ENCODE measurements around the gene INHBE. TPM values are rescaled to one million over a fixed set of nuclear protein-coding genes. Genes with fewer than 3 reads are reported as not detected.
"Not testable (repeated sequence)": the region's sequence is repeated elsewhere in the genome, so short reads cannot be mapped to it uniquely, and the experiment has no call there.

INHBE gene
- total RNA-seq, 1 experiment from 2014 or later: 13.9 TPM

GRCh38 chr12:57419495-57419894, 35.6 kb upstream of the INHBE start:
- peaks cover 11% of the 10 kb centered on the region for H3K36me3 Mint-ChIP-seq (ENCODE audit: insufficient read depth, unreplicated experiment)
- no peak for TF ChIP-seq CTCF (IDR thresholded peaks at IDR 0.05; ENCODE audit: insufficient read depth in 1 of 2, low read depth in 1 of 2, low read length in 1 of 2, severe bottlenecking in 1 of 2, unreplicated experiment in 1 of 2)
- DNase-seq: no peak
- H3K4me1 Mint-ChIP-seq (ENCODE audit: low read depth, unreplicated experiment): no peaks in the 10 kb centered on the region
- Histone ChIP-seq H3K36me3 (ENCODE audit: control insufficient read depth, insufficient read depth, low read length) (no peaks in the 10 kb centered on the region), H3K4me3 (ENCODE audit: low read depth, low read length) (no peak overlapping the region), H3K9me3 (no peaks in the 10 kb centered on the region), H3K27me3 (replicated peaks; ENCODE audit: control insufficient read depth, insufficient read depth, low read length) (no peaks in the 10 kb centered on the region), H3K4me1 (no peaks in the 10 kb centered on the region)
- POLR2A ChIA-PET: no interaction called here
- no peaks in the 10 kb centered on the region for H3K27me3 Mint-ChIP-seq (ENCODE audit: insufficient read depth, unreplicated experiment)
- intact Hi-C loops (cut with micrococcal nuclease; ENCODE audit: unreplicated experiment): no loop called here
- H3K27ac Mint-ChIP-seq (ENCODE audit: unreplicated experiment): no peak overlapping the region
- H3K4me3 Mint-ChIP-seq (ENCODE audit: unreplicated experiment): no peak overlapping the region
- H3K9me3 Mint-ChIP-seq (ENCODE audit: unreplicated experiment): no peaks in the 10 kb centered on the region
- BruUV-seq (replicated peaks): no TSS peak
- CTCF ChIA-PET: no interaction called here

GRCh38 chr12:57420482-57420881, 34.6 kb upstream of the INHBE start:
- H3K27ac Mint-ChIP-seq (ENCODE audit: unreplicated experiment): no peak overlapping the region
- POLR2A ChIA-PET: interaction anchor here (0.7 kb wide), 1 partner anchor 203 kb away, joined by 9 read pairs; no protein-coding TSS in a partner anchor
- H3K36me3 Mint-ChIP-seq (ENCODE audit: insufficient read depth, unreplicated experiment): peaks cover 13% of the 10 kb centered on the region

GRCh38 chr12:57426948-57427347, 28.2 kb upstream of the INHBE start:
- H3K4me1 Mint-ChIP-seq (ENCODE audit: low read depth, unreplicated experiment); BruUV-seq (replicated peaks); DNase-seq; H3K27ac Mint-ChIP-seq (ENCODE audit: unreplicated experiment); intact Hi-C loops (cut with micrococcal nuclease; ENCODE audit: unreplicated experiment); H3K27me3 ChIP-seq (replicated peaks; ENCODE audit: control insufficient read depth, insufficient read depth, low read length); H3K9me3 ChIP-seq; H3K9me3 Mint-ChIP-seq (ENCODE audit: unreplicated experiment); H3K4me3 Mint-ChIP-seq (ENCODE audit: unreplicated experiment); H3K4me1 ChIP-seq; POLR2A ChIA-PET; H3K27me3 Mint-ChIP-seq (ENCODE audit: insufficient read depth, unreplicated experiment); H3K4me3 ChIP-seq (ENCODE audit: low read depth, low read length); H3K36me3 ChIP-seq (ENCODE audit: control insufficient read depth, insufficient read depth, low read length); CTCF ChIA-PET: not testable (repeated sequence)
- peaks cover 22% of the 10 kb centered on the region for H3K36me3 Mint-ChIP-seq (ENCODE audit: insufficient read depth, unreplicated experiment)

More at GRCh38 chr12:57420482-57420881, 34.6 kb upstream of the INHBE start:
- intact Hi-C loops (cut with micrococcal nuclease; ENCODE audit: unreplicated experiment): no loop called here
- Histone ChIP-seq H3K4me1 (no peaks in the 10 kb centered on the region), H3K9me3 (no peaks in the 10 kb centered on the region), H3K36me3 (ENCODE audit: control insufficient read depth, insufficient read depth, low read length) (no peaks in the 10 kb centered on the region), H3K4me3 (ENCODE audit: low read depth, low read length) (no peak overlapping the region), H3K27me3 (replicated peaks; ENCODE audit: control insufficient read depth, insufficient read depth, low read length) (no peaks in the 10 kb centered on the region)
- DNase-seq: no peak
- BruUV-seq (replicated peaks): no TSS peak
- Mint-ChIP-seq H3K4me3 (ENCODE audit: unreplicated experiment) (no peak overlapping the region), H3K4me1 (ENCODE audit: low read depth, unreplicated experiment) (no peaks in the 10 kb centered on the region), H3K9me3 (ENCODE audit: unreplicated experiment) (no peaks in the 10 kb centered on the region), H3K27me3 (ENCODE audit: insufficient read depth, unreplicated experiment) (no peaks in the 10 kb centered on the region)
- no peak for TF ChIP-seq CTCF (IDR thresholded peaks at IDR 0.05; ENCODE audit: insufficient read depth in 1 of 2, low read depth in 1 of 2, low read length in 1 of 2, severe bottlenecking in 1 of 2, unreplicated experiment in 1 of 2)
- CTCF ChIA-PET: no interaction called here

GRCh38 chr12:57428965-57429364, 26.1 kb upstream of the INHBE start:
- peak overlapping the region; percentile 49; the same call in 1 of the 2 replicates for H3K4me3 ChIP-seq (ENCODE audit: low read depth, low read length)
- CTCF ChIA-PET: no interaction called here
- Mint-ChIP-seq H3K27ac (ENCODE audit: unreplicated experiment) (peak overlapping the region; percentile 96), H3K4me3 (ENCODE audit: unreplicated experiment) (peak overlapping the region; percentile 81), H3K36me3 (ENCODE audit: insufficient read depth, unreplicated experiment) (peaks cover 15% of the 10 kb centered on the region), H3K9me3 (ENCODE audit: unreplicated experiment) (no peaks in the 10 kb centered on the region), H3K4me1 (ENCODE audit: low read depth, unreplicated experiment) (peaks cover 7% of the 10 kb centered on the region), H3K27me3 (ENCODE audit: insufficient read depth, unreplicated experiment) (no peaks in the 10 kb centered on the region)
- POLR2A ChIA-PET: interaction anchor here (0.6 kb wide), 1 partner anchor 60 kb away, joined by 3 read pairs; no protein-coding TSS in a partner anchor
- no peak for DNase-seq
- no peaks in the 10 kb centered on the region for H3K27me3 ChIP-seq (replicated peaks; ENCODE audit: control insufficient read depth, insufficient read depth, low read length)
- BruUV-seq (replicated peaks): no TSS peak
- H3K9me3 ChIP-seq: no peaks in the 10 kb centered on the region
- no peaks in the 10 kb centered on the region for H3K4me1 ChIP-seq
- TF ChIP-seq CTCF (IDR thresholded peaks at IDR 0.05; ENCODE audit: insufficient read depth in 1 of 2, low read depth in 1 of 2, low read length in 1 of 2, severe bottlenecking in 1 of 2, unreplicated experiment in 1 of 2): no peak
- no peaks in the 10 kb centered on the region for H3K36me3 ChIP-seq (ENCODE audit: control insufficient read depth, insufficient read depth, low read length)
- intact Hi-C loops (cut with micrococcal nuclease; ENCODE audit: unreplicated experiment): no loop called here

All from Caco-2 (cell line).